ENCODE results near the gene RHEX.
A peak's percentile ranks its signal among the peaks of the same experiment; 100 is the strongest.

The RHEX gene

DNA sequence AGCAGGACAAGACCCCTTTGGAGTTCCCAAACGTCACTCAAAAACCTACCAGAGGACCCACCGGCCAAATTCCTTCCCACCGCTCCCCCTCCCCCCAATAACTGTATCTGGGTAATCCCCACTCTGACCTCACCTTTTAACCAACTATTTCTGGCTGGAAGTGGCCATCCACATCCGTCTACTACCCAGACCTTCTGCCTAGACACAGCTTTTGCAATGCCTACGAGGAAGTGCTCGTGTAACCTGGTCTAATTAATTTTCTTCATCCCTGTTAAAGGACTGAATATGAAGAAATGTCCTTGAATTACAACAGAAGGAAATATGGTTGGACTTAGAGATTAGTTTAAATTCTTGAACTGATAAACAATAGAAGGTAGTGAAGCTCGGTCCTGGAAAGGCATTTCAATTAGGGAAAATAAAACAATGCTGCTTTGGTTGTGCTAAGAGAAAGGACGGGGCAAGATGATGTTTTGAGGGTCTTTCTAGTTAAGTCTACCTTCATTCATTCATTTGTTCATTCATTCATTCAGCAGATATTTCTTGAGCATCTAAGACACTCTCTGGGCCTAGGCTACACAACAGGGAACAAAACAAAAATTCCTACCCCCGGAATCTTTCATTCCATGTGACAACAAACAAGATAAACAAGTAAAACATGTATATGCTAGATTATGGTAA lies 45.4 kb downstream of the RHEX start:
- DNase-seq = no peak

DNA sequence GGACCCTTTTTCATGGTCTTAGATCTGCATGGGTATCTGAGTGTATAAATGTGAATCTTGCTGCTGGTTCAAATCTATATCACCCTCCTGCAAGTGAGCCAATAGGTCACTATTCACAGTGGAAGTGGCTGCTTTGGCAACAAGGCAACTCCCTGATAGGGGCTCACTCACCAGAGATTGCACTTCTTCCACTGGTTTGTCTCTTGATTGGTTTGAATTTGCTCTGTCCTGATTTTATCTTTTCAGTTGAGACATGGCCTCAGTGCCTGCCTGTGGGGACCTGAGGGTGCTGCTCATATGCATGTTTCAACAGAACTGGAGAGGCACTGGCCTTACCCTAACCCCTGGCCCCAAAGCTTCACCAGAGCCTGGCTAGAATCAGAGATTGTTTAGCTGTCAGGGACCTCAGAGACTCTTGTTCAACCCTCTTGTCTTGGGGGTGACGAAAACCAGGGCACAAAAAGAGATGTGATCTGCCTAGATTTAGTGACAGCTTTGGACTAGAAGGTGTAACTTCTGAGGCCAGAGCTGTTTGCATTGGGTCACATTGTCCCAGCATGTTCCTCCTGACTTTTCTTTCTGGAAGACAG lies 47.3 kb downstream of the RHEX start:
- peak; percentile 58 for DNase-seq

DNA sequence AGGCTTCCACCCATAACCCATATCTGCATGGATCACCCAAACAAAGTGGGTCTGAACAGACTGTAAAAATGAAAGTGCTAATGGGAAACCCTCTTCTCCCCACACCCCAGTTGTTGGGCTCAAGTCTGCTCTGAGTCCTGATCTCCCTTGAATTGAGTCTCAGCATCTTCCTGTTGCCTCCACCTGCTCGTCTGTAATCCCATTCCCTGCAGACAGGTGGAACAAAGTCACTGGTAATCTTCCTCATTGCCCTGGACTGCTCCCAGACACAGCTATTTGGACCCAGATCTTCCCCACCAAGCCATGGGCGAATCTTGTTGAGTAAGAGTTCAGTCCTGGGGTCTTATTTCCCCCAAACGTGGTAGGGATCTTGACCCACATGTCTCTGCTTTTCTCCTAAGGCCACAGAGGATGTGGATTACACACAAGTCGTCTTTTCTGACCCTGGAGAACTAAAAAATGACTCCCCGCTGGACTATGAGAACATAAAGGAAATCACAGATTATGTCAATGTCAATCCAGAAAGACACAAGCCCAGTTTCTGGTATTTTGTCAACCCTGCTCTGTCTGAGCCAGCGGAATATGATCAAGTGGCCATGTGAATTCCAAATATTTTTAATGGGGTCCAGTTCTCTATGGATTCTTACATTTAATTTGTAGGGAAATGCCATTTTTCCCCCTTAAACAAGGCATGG lies 48.5 kb downstream of the RHEX start:
- DNase-seq = no peak

DNA sequence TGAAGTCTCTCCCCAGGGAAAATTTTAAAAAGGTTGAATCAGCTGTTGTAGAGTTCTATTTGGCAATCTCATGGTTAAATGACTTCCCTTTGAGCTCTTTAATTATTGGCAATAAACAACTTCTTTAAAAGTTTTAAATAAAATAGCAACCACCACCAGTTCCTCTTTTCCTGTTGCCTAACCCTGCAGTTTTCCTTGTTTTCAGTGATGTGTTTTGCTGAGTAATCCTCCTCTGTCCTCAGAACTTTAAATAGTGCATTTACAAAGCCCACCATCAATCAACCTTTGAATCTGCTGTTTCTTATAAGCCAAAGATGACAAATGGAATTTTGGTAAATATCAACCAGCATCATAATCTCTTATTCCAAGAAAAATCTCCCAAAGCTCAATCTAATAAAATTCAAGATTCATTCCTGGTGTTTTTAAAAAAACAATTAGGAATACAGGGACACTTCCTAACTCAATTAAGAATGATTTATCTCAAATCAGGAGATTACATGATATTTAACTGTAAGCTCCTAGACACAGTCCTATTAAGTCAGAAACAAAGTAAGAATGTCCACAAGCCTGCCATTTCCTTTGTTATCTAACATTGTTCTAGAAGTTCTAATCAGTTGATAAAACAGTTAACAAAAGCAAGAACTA lies 49.4 kb downstream of the RHEX start:
- no peak for DNase-seq

DNA sequence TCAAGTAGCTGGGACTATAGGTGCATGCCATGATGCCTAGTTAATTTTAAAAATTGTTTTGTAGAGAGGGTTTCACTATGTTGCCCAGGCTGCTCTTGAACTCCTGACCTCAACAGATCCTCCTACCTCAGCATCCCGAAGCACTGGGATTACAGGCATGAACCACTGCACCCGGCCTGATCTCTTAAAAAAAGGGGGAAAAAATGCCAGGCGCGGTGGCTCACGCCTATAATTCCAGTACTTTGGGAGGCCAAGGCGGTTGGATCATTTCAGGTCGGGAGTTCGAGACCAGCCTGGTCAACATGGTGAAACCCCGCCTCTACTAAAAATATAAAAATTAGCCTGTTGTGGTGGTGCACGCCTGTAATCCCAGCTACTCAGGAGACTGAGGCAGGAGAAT lies 51.0 kb downstream of the RHEX start:
- DNase-seq = no peak

DNA sequence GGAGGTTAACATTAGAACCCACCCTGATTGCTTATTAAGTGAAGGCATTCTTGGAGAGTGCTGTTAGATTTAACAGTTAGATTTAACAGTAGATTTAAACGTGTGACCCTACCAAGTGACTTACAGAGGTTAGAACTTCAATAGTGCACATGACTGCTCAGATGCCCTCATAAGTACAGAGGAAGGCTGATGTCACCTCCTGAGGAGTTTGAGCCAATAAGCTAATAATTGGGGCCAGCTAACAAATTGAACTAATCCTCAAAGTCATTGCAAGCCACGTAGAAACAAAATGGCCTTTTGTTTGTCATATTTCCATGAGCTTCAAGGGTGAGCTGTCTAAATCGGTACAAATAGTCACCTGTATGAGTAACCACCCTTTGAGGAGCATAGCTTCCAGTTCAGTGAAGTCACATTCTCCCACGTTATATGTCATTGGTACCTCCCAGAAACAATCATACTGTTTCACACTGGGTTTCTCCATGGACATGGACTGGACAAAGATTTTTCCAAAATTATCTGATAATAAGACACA lies 52.6 kb downstream of the RHEX start:
- DNase-seq = no peak

DNA sequence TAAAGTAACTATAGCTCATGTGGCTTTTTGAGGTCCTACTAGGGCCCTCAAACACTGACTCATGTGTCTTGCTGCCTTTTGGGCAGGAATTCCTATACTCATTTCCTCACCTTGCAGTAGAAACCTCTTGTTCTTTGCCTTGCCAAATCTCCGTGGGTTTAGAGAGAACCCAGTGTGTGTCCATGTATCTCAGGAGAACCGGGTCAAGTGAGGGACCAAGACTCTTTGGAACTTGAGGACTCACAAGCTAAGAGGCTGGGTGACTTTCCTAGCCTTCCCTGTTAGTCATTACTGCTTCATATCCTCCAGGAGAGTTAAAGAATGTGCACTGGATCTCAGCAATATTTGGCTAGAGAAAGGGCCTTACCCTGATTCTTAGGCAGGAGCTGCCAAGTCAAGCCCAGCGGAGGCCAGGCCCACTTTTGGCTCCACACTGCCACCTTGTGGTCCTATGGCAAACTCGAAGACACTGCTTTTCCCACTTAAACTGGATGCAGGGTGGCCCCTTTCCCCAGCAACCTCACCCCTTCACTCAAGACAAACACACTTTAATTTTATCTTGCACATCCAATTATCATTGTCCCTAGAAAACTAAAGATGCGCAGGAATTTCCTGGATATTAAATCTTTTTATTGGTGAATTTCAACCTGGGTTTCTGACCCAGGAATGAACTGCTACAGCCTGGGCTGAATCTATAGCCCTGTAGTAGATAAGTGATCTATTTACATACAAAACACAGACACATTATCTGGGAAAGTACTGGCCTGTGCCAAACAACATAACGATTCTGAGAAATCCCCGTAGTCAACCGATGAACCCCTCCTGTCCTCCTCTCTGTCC lies 53.6 kb downstream of the RHEX start:
- DNase-seq = peak; percentile 85

DNA sequence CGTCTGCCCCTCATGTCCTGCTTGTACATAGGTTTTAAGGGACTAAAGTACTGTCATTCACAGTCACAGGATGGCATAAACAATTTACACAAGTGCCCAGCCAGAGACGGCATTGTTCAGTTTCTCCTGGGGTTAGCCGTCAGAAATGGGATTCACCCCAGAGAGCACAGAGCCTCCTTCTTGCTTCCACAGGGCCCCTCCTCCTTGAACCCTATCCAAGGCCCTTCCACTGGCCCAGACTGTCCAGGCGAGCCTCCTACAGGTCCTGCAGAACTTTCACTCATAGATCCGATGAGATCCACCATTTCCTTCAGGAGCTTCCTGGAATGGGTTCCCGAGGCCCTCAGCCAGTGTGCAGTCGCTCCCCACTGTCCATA lies 54.2 kb downstream of the RHEX start:
- no peak for DNase-seq

DNA sequence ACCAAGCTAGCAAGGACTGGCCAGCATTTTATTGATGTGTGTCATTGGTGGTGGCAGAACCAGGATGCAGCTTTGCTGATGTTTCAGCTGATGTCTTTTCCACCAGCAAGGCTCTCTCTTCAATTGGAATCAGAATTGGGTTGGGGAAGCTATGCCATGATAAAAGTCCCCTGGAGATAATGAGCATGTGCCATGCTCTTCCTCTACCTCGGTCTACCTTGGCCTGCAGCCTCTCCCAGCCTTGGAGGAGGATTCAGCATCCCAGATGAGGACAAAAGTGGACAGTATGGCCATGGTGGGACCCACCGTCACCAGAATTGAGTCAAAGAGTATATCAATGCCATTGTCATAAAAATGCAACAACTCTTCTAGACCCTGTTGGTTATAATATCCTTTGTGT lies 55.7 kb downstream of the RHEX start:
- DNase-seq = no peak

DNA sequence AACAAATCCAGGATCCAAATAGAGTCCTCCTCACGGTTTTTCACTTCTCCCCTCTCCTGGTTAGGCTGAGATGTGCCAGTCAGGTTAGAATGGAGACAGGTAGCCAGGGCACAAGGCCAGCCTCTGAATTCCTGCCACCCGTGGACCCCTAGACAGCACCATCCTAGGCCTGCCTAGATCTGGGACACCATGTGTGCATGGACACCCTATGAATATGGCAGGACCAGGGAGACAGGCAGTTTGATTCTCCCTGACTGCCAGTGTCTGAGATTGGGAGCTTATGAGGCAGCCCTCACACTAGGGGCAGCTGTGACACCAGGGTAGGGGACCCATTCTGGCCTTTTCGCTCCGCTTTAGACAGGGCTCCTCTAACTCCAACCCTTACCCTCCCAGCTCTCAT lies 56.7 kb downstream of the RHEX start:
- no peak for DNase-seq

DNA sequence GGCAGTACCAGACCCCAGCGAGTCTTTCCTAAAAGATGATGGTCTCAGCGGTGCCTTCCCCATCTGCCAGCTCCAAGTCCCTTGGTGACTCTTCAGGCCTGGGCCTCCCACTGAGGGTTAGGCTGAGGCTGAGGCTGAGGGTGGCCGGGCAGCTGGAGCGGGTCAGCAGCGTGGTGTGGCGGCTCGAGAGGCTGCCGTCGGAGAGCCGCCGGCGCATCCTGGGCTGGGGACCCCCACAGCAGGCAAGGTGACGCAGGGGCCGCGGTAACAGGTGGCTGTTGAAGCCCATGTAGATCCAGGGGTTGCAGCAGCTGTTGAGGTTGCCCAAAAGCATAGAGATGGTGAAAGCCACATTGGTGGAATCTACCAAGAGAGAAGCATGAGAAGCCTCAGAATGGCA lies 57.2 kb downstream of the RHEX start:
- no peak for DNase-seq

DNA sequence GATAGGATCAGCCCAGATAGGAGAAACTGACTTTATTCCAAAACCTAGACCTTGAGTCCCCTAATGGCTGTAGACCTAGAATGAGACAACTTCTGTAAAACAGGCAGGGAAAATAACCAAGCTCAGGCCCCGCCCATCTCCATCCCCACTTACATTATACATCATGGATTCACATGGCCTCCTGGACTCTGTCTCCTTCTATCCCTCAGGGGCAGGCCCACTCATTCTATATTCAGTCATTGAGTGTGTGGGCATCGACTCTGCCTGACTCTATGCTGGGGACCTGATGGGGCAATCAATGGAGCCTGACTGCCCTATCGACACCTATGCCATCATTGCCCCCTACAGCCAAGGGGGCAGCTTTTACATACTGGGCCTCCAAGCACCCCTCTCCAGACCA lies 57.8 kb downstream of the RHEX start:
- DNase-seq = no peak

DNA sequence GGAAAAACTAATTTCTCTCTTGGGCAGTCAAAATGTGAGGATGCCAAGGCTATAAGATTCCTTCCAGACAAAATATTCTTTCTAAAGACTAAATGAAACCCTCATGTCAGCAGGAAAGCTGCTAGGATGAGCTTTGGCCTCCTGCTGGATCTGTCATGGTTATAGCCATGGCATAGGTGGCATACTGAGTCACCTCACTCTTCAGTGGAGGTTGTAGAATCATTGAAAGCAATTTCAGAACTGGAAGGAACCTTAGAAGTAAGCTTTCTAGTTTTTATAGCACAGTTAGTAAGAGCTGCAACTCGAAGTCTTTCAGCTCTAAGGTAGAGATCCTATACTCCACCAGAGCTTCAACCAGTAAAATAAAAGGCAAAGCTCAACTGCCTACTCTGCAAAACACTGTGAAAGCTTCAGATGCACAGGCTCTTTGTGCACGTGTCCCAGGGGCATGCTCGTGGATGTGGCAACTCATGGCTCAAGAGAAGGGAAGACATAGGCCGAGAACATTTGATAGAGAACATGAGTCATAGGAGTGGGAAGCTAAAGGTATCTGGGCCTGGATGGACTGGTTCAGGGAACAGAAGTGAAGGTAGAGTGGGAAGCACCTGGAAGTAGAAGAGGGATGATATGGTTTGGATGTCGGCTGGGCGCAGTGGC lies 58.4 kb downstream of the RHEX start:
- DNase-seq = no peak

DNA sequence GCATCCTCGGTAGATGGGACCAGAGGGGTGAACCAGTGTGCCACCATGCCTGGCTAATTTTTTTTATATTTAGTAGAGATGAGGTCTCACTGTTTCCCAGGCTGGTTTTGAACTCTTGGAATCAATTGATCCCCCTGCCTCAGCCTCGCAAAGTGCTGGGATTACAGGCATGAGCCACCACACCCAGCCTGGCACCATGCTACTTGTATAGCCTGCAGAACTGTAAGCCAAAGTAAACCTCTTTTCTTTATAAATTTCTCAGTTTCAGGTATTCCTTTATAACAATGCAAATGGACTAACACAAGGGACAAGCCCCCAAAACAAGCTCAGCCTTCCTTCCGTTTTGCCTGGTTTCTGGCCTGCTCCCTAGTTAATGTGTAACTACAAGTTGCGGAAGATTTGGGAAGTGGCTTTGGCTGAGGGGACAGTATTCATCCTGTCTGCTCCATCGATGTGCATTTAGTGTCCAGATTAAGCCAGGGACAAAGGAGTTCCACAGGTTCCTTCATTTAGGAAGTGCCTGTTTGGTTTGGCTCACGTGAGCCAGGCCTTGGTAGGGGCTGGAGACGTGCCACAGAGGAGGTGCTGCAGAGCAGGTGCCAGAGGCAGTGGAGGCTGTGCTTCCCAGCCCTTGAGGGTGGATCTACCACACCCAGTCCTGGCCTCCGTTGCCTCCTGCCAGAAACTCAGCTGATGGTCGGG lies 59.8 kb downstream of the RHEX start:
- no peak for DNase-seq

DNA sequence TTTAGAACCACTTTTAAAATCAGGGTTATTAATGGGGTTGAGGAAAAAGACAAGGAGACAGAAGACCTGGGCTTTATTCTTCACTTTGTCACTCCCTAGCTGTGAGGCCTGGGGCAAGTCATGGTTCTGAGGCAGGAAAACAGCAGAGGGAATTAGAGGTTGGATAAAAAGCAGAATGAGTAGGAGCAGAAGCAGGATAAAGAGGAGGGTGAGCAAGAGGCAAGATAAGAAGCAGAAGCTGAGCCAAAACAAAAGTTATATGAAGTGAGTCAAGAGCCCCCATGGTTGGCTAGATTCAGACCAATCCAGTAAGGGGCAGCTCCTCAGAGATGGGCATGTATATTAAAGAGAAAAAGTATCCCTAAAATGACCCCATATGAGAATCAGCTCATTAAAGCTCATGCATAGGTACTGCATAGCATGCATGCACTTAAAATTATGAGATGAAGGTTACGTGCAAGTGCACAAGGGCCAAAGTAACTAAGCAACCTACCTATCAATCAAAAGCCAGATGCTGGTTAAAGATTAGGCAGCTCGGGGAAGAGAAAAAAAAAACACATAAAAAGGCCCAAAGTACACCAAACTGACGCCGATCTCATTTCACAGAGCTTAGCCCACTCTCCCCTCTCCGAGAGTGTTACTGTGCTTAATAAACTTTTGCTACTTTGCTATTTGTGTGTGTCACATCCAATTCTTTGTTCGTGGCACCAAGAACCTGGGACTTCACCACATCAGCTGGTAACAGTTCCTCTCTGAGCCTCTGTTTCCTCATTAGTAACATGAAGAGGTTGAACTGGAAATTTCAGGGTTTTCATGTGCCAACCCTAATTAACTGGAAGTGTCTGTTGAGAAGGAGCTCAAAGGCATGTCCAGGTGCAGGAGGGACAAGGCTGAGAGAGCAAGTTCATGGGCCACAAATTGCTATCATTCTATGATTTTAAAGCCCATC lies 62.0 kb downstream of the RHEX start:
- peak; percentile 39 for DNase-seq

DNA sequence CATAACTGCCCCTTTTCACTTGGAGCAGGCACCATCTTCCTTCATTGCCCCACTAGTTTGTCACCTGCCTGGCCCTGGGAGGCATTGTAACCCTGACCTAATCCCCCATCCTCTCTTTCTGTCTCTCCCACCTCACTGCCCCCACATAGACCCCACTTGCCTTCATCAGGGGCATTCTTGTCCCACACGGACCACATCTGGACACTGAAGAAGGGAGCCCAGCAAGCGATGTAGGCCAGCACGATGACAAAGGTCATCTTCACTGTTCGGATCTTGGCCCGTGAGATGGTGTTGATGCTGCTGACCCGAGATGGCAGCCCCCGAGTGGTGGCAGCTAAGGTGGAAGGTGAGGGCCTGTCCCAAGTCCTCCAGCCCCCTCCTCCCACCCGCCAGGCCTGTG lies 62.8 kb downstream of the RHEX start:
- no peak for DNase-seq

DNA sequence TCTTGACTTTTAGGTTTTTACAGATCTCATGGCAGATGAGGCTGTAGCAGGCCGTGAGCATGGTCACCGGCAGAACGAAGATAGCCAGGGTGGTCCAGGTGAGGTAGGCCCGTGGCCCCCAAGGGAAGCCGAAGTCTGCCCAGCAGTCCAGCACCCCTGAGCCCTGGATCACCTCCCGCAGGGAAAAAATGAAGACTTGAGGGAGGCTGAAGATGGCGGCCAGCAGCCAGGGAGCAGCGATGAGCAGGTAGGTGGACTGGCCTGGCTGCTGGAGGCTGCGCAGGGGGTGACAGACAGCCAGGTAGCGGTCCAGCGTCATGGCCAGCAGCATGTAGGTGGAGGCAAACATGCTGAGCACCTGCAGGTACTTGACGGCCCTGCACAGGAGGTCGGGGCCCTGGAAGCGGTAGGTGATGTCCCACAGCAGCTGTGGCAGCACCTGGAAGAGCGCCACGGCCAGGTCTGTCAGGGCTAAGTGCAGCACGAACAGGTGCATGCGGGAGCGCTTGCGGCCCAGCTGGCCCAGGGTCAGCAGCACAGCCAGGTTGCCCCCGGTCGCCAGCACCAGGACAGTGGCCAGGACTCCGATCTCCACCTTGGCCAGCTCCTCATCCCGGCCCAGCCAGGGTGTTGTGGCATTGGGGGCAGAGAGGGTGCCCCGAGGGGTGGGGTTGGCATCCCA lies 63.4 kb downstream of the RHEX start:
- no peak for DNase-seq

DNA sequence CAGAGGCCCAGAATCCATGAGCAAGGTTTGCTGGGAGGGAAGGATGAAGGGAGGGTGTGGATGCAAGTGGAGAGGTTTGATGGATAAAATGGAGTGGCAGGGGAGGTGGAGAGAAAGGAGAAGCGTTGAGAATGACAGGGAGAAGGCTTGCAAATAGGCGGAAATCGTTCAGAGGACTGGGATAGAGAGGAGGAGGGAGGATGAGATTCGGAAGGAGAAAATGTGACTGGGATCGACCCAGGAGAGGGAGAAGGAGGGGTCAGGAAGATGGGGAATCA lies 63.8 kb downstream of the RHEX start:
- no peak for DNase-seq

DNA sequence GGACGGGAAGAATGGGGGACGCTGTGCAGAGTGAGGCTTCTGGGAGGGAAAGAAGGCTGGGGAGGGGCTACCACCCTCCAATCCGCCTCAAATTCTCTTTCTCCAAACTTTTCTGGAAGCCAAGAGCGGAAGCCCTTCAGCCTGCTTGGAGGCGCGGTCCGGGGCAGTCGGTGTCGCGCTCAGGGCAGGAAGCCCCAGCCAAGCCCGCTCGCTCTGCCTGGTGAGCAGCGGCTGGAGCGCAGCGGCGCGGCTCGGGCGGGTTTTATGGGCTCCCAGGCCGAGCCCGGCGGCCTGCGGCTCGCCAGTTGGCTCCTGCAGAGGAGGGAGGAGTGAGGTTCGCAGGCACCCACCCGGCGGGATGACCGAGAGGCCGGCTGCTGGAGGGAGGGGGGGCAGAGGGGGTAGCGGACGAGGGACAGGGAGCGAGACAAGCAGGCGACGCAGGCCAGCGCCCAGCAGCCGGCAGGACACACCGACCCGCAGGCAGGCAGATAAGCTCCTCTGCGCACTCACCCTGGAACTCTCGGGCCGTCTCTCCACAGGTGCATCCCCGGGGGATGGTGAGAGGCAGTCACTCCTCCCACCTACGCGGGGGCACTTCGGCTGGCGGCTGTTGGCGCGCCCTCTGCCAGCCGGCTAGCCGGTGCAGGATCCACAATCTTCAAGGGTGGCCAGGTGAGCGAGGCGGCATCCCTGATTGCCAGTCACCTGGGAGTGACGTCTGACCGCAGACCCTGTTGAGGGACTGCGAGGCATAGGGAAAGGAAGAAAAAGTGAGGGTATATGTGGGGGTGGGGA lies 64.4 kb downstream of the RHEX start, which contains the start of gene AVPR1B:
Gene AVPR1B (minus strand): TSS at position 238 of the 798 bp plus-strand sequence. CDS start 498 bp downstream, outside the sequence.
- no peak for DNase-seq
